ENCODE results near the gene KCNQ4. TPM values are rescaled to one million over a fixed set of nuclear protein-coding genes. Genes with fewer than 3 reads are reported as not detected.

The KCNQ4 gene
- total RNA-seq, 4 donors from 2014 or later, result 0.28 to 1.6 (median 0.83) TPM

GRCh38 chr1:40847023-40847745 is 63.6 kb downstream of the KCNQ4 start:
- ATAC-seq (ENCODE audit: low FRiP score) (no peak), DNase-seq (ENCODE audit: low spot score) (no peak)
- no peak for TF ChIP-seq CTCF (IDR thresholded peaks at IDR 0.05)

- TF ChIP-seq CTCF (IDR thresholded peaks at IDR 0.05), result peak in 2 of 3 donors; percentile 28 to 40
- DNase-seq (ENCODE audit: low spot score) (no peak), ATAC-seq (ENCODE audit: low FRiP score) (no peak)
These were observed 65.1 kb downstream of the KCNQ4 start for GRCh38 chr1:40848530-40849189.

DNA sequence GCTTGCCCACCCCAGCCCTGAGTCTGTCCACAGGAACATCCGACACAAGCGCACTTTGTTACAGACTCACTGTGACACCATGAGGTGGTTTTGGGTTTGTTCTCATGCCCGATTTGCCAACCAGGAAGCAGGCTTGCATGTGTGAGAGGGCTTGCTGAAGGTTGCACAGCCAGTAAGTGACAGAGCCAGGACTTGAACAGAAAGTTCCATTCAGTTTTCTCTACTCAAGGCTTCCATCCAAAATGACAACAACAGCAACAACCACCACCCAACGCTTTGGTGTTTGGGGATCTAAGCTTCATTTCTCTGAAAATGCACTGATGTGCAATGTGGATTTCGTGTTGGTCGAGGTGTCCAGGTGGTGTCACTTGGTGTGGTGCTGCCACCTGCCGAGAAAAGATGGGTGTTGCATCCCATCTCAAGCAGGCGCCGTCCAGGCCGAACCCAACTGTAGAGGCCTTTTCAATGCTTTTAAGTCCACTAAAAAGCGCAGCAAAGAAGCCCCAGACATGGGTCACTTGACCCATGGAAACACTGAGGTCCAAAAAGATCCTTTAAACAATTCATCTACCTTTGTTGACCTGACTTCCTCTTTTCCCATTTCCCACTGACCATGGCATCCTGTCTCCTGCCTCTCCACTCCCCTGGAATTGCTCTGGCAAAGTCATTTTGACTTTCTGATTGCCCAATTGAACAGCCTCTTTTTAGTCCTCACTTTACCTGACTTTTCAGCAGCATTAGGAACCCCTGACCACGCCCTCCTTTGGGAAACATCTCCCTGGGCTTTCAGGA is 66.4 kb downstream of the KCNQ4 start:
- peak in 2 of 3 donors; percentile 42 to 58 for TF ChIP-seq CTCF (IDR thresholded peaks at IDR 0.05)
- DNase-seq (ENCODE audit: low spot score) (peak; percentile 63), ATAC-seq (ENCODE audit: low FRiP score) (peak; percentile 53)

DNA sequence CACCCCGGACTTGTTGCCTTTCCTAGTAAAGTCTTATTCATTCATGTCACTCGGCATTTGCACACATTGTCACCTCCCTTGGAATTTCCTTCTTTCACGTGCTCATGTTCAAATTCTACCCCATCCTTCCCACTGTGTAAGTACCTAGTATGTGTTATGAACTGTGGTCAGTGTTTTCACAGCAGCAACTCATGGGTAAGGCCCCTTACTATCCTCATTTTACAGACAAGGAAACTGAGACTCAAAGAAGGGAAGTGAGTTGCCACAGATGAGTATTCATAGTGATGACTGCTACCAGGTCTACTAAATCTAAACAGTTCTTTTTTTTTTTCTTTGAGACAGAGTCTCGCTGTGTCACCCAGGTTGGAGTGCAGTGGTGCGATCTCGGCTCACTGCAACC is 68.1 kb downstream of the KCNQ4 start:
- TF ChIP-seq CTCF (IDR thresholded peaks at IDR 0.05), result no peak
- DNase-seq (ENCODE audit: low spot score) (no peak), ATAC-seq (ENCODE audit: low FRiP score) (no peak)

DNA sequence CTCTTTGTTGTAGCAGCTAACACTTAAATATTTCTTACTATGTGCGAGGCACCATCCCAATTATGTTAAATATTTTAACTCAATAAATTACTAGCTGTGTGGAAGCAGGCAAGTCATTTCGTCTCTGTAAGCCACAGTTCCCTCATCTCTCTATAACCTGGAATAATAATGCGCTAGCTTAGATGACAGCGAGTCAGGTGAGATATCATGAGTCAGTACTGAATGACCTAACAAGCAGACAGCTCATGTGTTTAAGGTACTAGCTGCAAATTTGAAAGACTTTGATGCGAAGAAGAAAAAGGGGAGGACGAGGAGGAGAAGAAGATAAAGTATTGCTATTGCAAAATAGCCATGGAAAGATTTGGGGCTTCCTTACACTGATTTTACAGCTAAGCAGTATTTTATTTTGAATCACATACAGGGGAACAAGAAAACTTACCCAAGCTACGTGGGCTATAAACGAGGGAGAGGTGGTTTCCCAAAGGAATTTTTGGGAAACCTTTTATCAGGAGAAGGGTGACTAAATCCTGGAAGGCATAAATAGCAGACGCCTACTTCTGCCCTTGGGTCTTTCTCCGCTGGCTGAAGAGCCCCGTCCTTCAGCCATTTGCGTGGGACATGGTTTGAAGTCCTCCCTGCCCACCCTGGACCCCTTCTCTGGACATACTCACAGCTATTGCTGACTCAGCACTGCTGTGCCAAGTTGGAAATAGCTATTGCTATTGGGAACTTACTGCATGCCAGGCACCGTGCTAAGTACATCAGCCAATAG is 69.7 kb downstream of the KCNQ4 start:
- ATAC-seq (ENCODE audit: low FRiP score), result peak; percentile 87
- no peak for DNase-seq (ENCODE audit: low spot score)
- no peak for TF ChIP-seq CTCF (IDR thresholded peaks at IDR 0.05)

DNA sequence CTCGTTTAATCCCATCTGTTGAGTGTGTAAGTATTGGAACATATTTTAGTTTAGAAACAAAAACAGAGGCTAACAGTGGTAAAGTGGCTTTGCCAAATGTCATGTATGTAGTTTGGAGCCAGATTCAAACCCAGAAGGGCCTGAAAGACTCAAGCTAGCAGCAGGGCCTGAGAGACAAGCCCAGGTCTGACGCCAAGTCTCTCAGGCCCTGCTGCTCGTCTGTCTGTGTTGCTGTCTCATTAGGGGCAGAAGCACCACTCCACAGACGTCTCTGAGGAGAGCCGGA is 70.2 kb downstream of the KCNQ4 start:
- no peak for TF ChIP-seq CTCF (IDR thresholded peaks at IDR 0.05)
- DNase-seq (ENCODE audit: low spot score) (no peak), ATAC-seq (ENCODE audit: low FRiP score) (no peak)

Measured in omental fat pad (tissue), 4 donors.